GM18909 (cell line): ENCODE results near the gene KRT74.

Experiments
- ATAC-seq: cut with Tn5 transposase; IDR thresholded peaks from one replicate; pipeline ENCODE4 v1.9.1; 2021; ENCODE audit warnings: mild to moderate bottlenecking; ENCODE audit not compliant: unreplicated experiment, poor library complexity

The KRT74 gene

GRCh38 chr12:52573743-52574142 lies at the start of gene KRT74:
KRT74 (minus strand) TSS chr12:52573843; CDS start chr12:52573777, 66 bp downstream.
- ATAC-seq: no peak

GRCh38 chr12:52622349-52622748 lies 48.7 kb upstream of the KRT74 start:
- no peak for ATAC-seq

GRCh38 chr12:52618866-52619265 lies 45.2 kb upstream of the KRT74 start:
- no peak for ATAC-seq

GRCh38 chr12:52618216-52618615 lies 44.6 kb upstream of the KRT74 start, which contains the start of gene KRT73:
KRT73 (minus strand) TSS chr12:52618559; CDS start chr12:52618524, 35 bp downstream.
- ATAC-seq: no peak

- no peak for ATAC-seq
Measured at GRCh38 chr12:52617403-52617785, 43.8 kb upstream of the KRT74 start.

GRCh38 chr12:52616680-52617402 lies 43.2 kb upstream of the KRT74 start:
- ATAC-seq: no peak

- no peak for ATAC-seq
Measured at GRCh38 chr12:52615912-52616311, 42.3 kb upstream of the KRT74 start.

GRCh38 chr12:52615208-52615868 lies 41.7 kb upstream of the KRT74 start:
- no peak for ATAC-seq

- no peak for ATAC-seq
Measured at GRCh38 chr12:52614381-52615207, 41.0 kb upstream of the KRT74 start.

- ATAC-seq: no peak
Measured at GRCh38 chr12:52613384-52614030, 39.9 kb upstream of the KRT74 start.

GRCh38 chr12:52612431-52613383 lies 39.1 kb upstream of the KRT74 start:
- no peak for ATAC-seq

- no peak for ATAC-seq
Measured at GRCh38 chr12:52611080-52611468, 37.4 kb upstream of the KRT74 start.

- no peak for ATAC-seq
Measured at GRCh38 chr12:52608826-52609630, 35.4 kb upstream of the KRT74 start.

- no peak for ATAC-seq
Measured at GRCh38 chr12:52608161-52608560, 34.5 kb upstream of the KRT74 start.

- no peak for ATAC-seq
Measured at GRCh38 chr12:52607314-52607713, 33.7 kb upstream of the KRT74 start.

GRCh38 chr12:52606581-52607218 lies 33.1 kb upstream of the KRT74 start:
- ATAC-seq: no peak

GRCh38 chr12:52606096-52606495 lies 32.5 kb upstream of the KRT74 start:
- no peak for ATAC-seq

- ATAC-seq: no peak
Measured at GRCh38 chr12:52605542-52605941, 31.9 kb upstream of the KRT74 start.
